Fibroblast of mammary gland (primary cell): Measurements from ENCODE around the gene ATG2A.
A peak's percentile ranks its signal among the peaks of the same experiment; 100 is the strongest.

ENCODE experiments used
- DNase-seq: peaks from one replicate; pipeline ENCODE4 v3.0.0-alpha.2; 2010; ENCODE audit warnings: low read depth
- H3K4me3 ChIP-seq: 2 replicates; pipeline ENCODE4 v1.5.1; 2011; ENCODE audit warnings: low read depth, mild to moderate bottlenecking, low read length, moderate library complexity; ENCODE audit not compliant: control insufficient read depth
- TF ChIP-seq, protein P1 (sequence below): conservative IDR thresholded peaks from 2 replicates; pipeline ENCODE4 v1.5.1; 2011; ENCODE audit warnings: low read depth, low read length, inconsistent platforms; ENCODE audit not compliant: control insufficient read depth, insufficient read depth

Gene ATG2A

DNA sequence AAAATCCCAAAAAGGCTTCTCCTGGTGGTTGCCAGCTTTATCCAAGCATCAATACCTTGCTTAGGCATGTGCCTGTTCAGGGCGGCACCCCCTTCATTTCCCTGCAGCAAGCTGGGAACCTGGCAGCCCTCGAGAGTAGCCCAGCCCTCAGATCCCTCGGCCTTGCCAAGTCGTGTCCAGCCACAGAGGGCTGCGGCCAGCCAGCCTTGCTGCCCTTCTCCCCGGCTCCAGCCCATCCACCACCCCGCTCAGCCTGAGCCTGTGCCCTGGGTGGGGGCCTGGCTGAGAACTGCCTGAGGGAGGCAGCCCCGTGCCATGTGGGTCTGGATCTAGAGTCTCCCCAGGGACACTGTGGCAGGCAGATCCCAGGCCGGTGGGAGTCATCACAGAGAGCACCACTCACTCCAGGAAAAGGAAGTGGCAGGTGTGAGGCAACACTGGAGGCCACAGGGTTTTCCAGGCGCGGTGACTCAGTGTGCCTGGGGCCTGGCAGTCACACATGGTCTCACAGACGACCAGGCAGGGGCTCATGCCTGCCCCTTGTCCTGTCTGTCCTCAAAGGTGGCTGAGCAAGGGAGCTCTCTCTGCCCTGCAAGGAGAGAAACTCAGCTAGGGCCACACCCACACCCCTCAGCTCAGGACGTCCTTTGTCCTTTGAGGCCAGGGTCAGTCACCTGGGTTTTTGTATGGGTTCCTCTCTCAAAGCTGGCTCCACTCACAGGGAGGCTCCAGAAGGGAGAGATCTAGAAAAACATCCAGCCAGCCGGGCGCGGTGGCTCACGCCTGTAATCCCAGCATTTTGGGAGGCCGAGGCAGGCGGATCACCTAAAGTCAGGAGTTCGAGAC lies 60.4 kb downstream of the ATG2A start:
- H3K4me3 ChIP-seq: no peak overlapping the region
- TF ChIP-seq, protein P1, sequence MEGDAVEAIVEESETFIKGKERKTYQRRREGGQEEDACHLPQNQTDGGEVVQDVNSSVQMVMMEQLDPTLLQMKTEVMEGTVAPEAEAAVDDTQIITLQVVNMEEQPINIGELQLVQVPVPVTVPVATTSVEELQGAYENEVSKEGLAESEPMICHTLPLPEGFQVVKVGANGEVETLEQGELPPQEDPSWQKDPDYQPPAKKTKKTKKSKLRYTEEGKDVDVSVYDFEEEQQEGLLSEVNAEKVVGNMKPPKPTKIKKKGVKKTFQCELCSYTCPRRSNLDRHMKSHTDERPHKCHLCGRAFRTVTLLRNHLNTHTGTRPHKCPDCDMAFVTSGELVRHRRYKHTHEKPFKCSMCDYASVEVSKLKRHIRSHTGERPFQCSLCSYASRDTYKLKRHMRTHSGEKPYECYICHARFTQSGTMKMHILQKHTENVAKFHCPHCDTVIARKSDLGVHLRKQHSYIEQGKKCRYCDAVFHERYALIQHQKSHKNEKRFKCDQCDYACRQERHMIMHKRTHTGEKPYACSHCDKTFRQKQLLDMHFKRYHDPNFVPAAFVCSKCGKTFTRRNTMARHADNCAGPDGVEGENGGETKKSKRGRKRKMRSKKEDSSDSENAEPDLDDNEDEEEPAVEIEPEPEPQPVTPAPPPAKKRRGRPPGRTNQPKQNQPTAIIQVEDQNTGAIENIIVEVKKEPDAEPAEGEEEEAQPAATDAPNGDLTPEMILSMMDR: no peak
- peak; percentile 90 for DNase-seq

DNA sequence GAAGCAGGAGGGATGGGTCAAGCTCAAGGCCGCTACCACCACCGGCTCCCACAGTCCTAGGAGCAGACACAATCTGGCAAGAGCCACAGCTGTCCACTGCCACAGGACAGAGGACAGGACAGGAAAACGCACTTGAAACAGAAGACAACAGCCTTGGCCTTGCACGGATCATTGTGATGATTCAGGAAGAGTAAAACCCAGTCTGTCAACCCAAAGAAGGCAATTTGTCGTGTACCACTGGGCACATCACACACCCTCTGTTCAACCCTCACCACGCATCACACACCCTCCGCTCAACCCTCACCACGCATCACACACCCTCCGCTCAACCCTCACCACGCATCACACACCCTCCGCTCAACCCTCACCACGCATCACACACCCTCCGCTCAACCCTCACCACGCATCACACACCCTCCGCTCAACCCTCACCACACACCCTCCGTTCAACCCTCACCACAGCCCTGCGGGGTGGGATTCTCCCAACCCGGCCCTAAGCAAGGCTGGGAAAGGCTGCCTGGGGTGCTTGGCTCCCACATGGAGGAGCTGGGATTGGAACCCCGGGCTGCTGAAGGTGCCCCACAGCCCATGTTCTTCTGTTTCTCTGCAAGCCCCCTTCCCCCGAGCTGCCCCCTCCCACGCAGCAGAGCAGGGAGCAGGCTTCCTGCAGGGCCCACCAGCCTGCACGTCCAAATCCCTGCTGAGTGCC lies 61.3 kb downstream of the ATG2A start:
- H3K4me3 ChIP-seq: no peak overlapping the region
- TF ChIP-seq, protein P1: no peak
- no peak for DNase-seq

DNA sequence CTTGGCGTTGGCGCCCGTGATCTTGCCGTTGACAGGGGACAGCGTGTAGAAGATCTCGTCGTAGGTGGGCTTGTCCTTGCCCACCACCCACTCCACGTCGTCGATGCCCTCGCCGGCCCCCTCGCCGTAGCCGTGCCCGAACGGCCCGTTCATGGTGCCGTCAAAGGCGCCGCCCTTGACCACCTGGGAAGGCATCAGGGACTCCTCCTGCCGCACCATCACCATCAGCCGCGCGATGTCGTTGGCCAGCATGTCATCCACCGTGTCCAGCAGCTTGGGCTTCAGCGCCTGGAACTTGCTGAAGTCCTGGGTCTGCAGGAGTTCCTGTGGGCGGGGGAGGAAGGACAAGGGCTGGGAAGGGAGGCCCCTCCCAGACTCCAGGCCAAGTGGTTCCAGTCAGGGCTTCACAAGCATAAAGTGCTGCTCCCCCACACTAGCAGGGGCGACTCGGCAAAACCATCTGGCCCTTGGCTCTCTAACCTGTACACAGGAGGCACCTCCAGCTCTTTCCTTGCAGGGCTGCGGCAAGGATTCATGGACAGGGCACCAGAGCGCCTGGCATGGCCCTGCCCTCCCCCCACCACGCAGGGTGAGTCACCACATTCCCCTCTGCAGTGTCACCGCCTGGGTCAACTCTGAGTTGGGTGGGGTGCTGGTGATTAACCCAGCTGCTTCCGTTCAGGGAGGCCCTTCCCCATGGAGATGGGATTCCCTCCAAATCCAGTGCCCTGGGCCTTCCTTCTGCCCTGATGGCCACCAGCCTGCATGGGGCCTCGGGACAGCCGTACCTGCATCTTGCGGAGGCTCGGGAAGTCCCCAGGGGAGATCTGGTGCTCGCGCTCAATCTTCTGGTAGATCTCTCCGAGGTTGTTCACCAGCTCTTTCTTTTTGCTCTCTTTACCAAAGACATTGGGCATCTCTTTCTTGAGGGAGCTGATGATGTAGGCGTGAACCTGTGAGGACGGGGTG lies 62.2 kb downstream of the ATG2A start:
- H3K4me3 ChIP-seq: no peak overlapping the region
- TF ChIP-seq, protein P1: no peak
- DNase-seq: peak; percentile 93

DNA sequence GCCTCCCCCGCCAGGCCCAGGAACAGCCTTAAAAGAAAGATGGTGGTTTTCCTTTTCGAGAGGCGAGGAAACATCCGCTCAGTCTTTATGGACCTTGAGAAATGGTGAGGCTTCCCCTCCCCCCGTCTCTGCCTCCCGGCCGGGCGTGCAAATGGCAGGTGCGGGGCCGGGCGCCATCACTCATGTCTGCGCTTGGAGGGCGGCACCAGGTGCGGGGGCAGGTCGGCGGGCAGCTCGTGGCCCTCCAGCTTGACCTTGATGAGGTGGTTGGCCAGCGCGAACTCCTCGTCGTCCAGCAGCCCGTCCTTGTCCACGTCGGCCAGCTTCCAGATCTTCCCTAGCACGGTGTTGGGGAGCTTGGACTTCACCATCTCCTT lies 62.9 kb downstream of the ATG2A start:
- H3K4me3 ChIP-seq: no peak overlapping the region
- TF ChIP-seq, protein P1: no peak
- no peak for DNase-seq

DNA sequence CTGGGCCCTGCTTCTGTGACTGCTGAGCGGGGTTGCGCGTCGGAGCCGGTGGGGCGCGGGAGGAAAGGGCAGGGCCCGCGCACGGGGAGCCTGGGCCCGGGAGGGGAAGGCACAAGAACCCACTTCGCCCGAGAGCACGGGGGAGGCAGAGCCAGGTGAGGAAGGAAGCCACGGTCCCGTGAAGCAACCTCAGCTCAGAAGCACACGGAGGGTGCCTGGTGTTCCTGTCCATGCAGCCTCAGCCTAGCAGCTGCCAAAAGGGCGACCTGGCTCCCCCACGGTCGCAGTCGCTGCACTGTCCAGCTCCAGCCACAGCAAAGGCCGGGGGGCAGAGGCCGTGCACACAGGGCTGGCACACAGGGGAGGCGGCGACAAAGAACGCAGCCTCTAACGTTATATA lies 63.3 kb downstream of the ATG2A start:
- no peak overlapping the region for H3K4me3 ChIP-seq
- DNase-seq: no peak
- TF ChIP-seq, protein P1: no peak

DNA sequence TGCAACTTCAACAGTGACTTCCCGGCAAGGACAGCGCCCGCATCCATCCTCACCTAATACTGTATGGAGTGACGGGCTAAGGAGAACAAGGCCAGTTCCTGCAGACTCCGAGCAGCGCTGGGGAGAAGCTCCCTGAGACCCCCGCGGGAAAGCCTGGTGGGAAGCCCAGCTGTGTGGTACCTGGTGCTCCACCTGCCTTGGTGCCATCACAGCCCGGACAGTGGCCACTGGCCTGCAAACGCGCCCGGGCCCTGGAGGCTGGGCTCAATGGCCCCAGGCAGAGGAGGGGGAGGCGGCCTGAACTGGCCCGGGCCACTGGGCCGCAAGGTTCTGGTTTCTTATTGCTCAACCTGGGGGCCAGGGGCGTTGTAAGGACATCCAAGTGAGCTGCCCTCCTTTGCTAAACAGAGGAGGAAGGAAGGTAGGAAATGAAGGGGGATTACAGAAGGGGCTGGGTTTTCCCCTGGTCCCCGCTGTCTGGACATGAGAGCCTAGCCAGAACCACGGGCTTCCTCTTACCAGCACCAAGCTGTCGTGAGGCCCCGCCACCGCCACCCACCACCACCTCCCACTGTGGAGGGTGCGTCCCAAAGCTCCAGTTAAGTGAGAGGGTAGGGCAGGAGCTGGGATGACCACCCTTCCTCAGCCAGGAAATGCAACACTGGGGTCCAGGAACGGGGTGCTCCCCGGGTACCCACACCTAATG lies 64.1 kb downstream of the ATG2A start:
- TF ChIP-seq, protein P1: no peak
- DNase-seq: no peak
- H3K4me3 ChIP-seq: no peak overlapping the region
